Fibroblast of the aortic adventitia (primary cell): ENCODE results near the gene PARP2. TPM values are rescaled to one million over a fixed set of nuclear protein-coding genes. Genes with fewer than 3 reads are reported as not detected.

Experiments
- DNase-seq: peaks from one replicate; pipeline ENCODE4 v3.0.0-alpha.2; 2010; ENCODE audit warnings: low read depth
- H3K4me3 ChIP-seq: 2 replicates; pipeline ENCODE4 v1.5.1; 2011; ENCODE audit warnings: low read depth, mild to moderate bottlenecking, control low read depth, low read length, moderate library complexity
- CTCF ChIP-seq: IDR thresholded peaks from 2 replicates; pipeline ENCODE4 v1.5.1; 2011; ENCODE audit warnings: mild to moderate bottlenecking, low read length, control low read depth, inconsistent platforms; ENCODE audit not compliant: insufficient read depth
- total RNA-seq: library from RNA; depleted of rRNA; stranded (reverse); fragments of >200 nt; gene quantifications from 2 replicates; pipeline ENCODE4 v1.2.3, GENCODE V29; 2012; ENCODE audit warnings: low replicate concordance

The PARP2 gene
- total RNA-seq, 1 donor, result 19.9 TPM

DNA sequence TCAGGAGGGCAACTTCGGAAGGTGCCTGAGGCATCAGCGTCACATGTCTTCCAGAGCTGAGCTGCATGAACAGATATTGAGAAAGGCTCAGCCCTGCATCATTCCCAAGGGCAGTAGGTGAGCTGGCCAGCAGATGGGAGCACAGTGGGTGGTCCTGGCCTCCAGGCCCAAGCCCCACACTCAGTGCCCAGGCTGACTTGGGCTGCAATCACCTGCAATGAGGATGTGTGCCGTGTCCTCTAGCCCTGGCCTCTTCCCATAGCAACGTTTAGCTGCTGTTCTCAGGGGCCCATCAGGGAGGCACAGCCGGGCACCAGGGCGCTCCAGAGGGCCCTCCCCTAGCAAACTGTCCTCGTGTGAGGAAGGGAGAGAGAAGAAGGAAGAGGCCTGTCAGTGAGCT lies 37.9 kb downstream of the PARP2 start:
- DNase-seq, result no peak
- no peak overlapping the region for H3K4me3 ChIP-seq
- no peak for TF ChIP-seq CTCF

- no peak overlapping the region for H3K4me3 ChIP-seq
- DNase-seq, result no peak
- TF ChIP-seq CTCF, result no peak
Observed at GRCh38 chr14:20382526-20382925, 39.1 kb downstream of the PARP2 start.

GRCh38 chr14:20383032-20383431 lies 39.6 kb downstream of the PARP2 start:
- TF ChIP-seq CTCF, result no peak
- H3K4me3 ChIP-seq, result no peak overlapping the region
- no peak for DNase-seq

DNA sequence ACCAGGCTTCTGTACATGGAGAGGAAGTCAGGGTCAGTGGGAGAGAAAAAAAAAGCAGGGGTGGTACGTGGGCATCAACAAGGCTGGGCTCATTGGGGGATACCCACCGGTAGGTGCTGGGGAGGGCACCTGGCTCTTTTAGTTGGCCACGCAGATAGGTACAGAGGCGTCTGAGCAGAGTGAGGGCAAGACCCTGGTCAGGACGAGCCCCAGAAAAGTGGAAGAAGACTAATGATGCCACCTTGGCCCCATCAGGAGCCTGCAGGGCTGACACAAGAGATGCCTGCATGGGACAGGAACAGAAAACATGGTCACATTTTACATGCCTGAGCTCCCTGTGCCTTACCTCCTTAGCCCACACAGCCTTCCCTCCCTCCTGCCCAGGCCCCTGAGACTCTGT lies 40.2 kb downstream of the PARP2 start:
- no peak overlapping the region for H3K4me3 ChIP-seq
- DNase-seq, result no peak
- TF ChIP-seq CTCF, result no peak

DNA sequence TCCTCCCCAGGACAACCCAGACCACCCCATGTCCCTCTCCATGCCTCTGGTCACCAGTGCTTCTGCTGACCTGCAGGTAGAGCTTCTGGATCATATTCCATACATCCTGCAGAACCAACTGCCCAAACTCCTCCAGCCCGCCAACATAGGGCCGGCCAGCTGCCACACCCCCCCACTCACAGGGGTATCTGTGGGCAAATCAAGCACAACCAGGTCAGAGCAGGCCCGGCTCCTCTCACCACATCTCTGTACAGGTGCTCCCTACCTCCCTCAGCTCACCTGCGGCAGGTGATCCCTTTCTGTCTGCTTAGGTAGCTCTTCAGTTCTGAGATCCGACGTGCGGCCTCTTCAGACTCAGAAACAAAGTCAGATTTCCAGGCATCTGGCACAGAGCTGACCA lies 40.9 kb downstream of the PARP2 start:
- H3K4me3 ChIP-seq, result no peak overlapping the region
- no peak for DNase-seq

DNA sequence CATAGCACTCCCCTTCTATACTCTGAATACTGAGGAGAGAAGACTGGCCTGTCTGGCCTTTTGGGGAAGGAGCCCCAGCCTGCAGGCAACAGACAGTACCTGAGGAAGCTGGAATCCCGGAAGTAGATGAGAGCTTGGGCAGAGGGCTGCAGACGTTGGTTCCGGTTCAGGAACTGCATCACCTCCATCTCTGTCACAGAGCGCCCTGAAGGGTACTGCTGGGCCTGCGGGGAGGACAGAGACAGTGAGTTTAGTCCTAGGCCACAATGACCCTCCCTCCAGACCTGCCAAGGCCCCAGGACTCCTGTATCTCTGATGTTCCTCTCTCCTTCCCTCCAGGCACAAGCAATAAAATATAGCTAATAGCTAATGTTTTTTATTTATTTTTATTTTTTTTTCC lies 41.5 kb downstream of the PARP2 start:
- TF ChIP-seq CTCF, result no peak
- no peak for DNase-seq

More for the DNA sequence above, 40.9 kb downstream of the PARP2 start:
- TF ChIP-seq CTCF, result no peak

GRCh38 chr14:20386276-20386855 lies 42.9 kb downstream of the PARP2 start:
- TF ChIP-seq CTCF, result no peak
- DNase-seq, result no peak
- H3K4me3 ChIP-seq, result no peak overlapping the region

More for the DNA sequence above, 41.5 kb downstream of the PARP2 start:
- no peak overlapping the region for H3K4me3 ChIP-seq
